Neural crest cell (in vitro differentiated cells): ENCODE results near the gene FSD1. TPM values are rescaled to one million over a fixed set of nuclear protein-coding genes. Genes with fewer than 3 reads are reported as not detected.

Experiments
- total RNA-seq: library from RNA; stranded (reverse); gene quantifications from 2 replicates; pipeline ENCODE4 v1.2.1, GENCODE V29; 2021

The FSD1 gene
- total RNA-seq, 1 donor from 2014 or later = 51.9 TPM

Other genes with a start within 250 kb of the FSD1 start
- 15.2 and 15.7 TPM in 2 replicates for gene ZBTB7A, start 237.7 kb upstream of the FSD1 start, total RNA-seq
- gene MAP2K2, start 180.5 kb upstream of the FSD1 start, total RNA-seq = 171 and 178 TPM in 2 replicates
- gene CREB3L3, start 151.0 kb upstream of the FSD1 start, total RNA-seq = not detected in 2 replicates
- 33.9 and 34.8 TPM in 2 replicates for gene SIRT6, start 122.0 kb upstream of the FSD1 start, total RNA-seq
- gene ANKRD24, start 121.9 kb upstream of the FSD1 start, total RNA-seq = 0.19 and 0.27 TPM in 2 replicates
- gene EBI3, start 75.1 kb upstream of the FSD1 start, total RNA-seq = not detected in 2 replicates
- gene YJU2, start 57.5 kb upstream of the FSD1 start, total RNA-seq = 22.9 and 24.9 TPM in 2 replicates
- gene SHD, start 25.3 kb upstream of the FSD1 start, total RNA-seq = 2.7 and 4.5 TPM in 2 replicates
- gene TMIGD2, start 2.2 kb upstream of the FSD1 start, total RNA-seq = not detected in 2 replicates
- gene STAP2, start 34.2 kb downstream of the FSD1 start, total RNA-seq = 4.1 and 5.0 TPM in 2 replicates
- gene MPND, start 39.0 kb downstream of the FSD1 start, total RNA-seq = 45.3 and 45.6 TPM in 2 replicates
- 85.9 and 95.3 TPM in 2 replicates for gene SH3GL1, start 95.9 kb downstream of the FSD1 start, total RNA-seq
- gene CHAF1A, start 98.0 kb downstream of the FSD1 start, total RNA-seq = 117 and 120 TPM in 2 replicates
- gene UBXN6, start 153.2 kb downstream of the FSD1 start, total RNA-seq = 39.5 and 40.9 TPM in 2 replicates
- 103 and 110 TPM in 2 replicates for gene HDGFL2, start 167.7 kb downstream of the FSD1 start, total RNA-seq
- gene PLIN4, start 213.9 kb downstream of the FSD1 start, total RNA-seq = 0.30 and 0.47 TPM in 2 replicates
- gene PLIN5, start 230.6 kb downstream of the FSD1 start, total RNA-seq = 4.8 TPM in 2 replicates
- 0.09 TPM in 2 replicates for gene LRG1, start 235.4 kb downstream of the FSD1 start, total RNA-seq